Activated CD4-positive, CD25-positive, alpha-beta regulatory T cell treated with anti-CD3 and anti-CD28 coated beads, Interleukin-2, amount 50 U/mL, for 24 hours (primary cell): ENCODE data around the gene GLE1.
A peak's percentile ranks its signal among the peaks of the same experiment; 100 is the strongest.
"Not testable (repeated sequence)": the region's sequence is repeated elsewhere in the genome, so short reads cannot be mapped to it uniquely, and the experiment has no call there.

Source experiments
- ATAC-seq, 2 donors: fragments of 150-1000 bp; cut with Tn5 transposase; one replicate each; pipeline ENCODE4 v1.10.0; 2021; ENCODE audit warnings: mild to moderate bottlenecking in 1 of 2, moderate library complexity in 1 of 2

Gene GLE1

GRCh38 chr9:128552744-128553440 is 48.4 kb downstream of the GLE1 start:
- ATAC-seq: peak; percentile 15 to 22

DNA sequence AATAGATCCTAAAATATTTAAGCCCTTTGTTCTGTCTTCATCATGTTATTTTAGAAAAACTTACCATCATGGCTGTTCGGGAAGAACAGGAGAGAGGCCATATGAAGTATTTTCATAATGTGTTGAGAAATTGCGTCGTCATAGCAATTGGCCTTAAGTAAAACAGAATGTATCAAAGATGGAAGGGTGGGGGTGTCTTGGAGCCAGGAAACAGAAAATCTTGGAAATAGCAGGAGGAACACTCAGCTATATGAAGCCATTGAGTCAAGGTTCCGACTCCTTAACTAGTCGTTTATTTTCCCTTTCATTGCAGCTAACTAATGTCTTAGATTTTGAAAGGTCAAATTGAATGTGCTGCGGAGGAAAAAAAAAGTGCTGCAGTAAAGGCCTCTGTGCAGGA is 49.2 kb downstream of the GLE1 start:
- ATAC-seq: no peak

GRCh38 chr9:128554155-128554862 is 49.8 kb downstream of the GLE1 start:
- ATAC-seq: no peak

DNA sequence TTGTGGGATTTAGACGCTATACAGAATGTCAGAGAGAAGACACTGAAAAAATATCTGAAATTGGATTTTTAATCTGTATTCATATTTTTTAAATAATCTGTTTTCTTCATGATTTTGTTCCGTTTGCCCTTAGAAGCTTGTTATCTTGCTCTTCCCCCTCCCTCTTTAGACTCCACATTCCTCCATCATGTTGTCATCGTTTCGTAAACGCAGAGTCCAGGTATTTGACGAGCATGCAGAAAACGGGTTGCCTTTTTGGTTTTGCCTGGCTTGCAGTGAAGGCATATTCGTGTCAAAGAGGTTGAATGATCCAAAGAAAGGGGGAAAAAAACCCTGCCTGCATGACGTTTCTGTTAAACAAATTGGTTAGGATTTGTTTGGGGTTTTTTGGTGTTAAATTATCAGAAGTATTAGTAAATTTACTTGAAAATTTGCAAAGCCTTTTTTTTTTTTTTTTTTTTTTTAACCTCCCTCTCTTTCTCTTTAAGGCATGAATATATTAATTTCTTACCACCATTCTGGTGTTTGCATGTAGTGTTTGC is 50.7 kb downstream of the GLE1 start:
- no peak for ATAC-seq

GRCh38 chr9:128556276-128556675 is 51.8 kb downstream of the GLE1 start:
- no peak for ATAC-seq

DNA sequence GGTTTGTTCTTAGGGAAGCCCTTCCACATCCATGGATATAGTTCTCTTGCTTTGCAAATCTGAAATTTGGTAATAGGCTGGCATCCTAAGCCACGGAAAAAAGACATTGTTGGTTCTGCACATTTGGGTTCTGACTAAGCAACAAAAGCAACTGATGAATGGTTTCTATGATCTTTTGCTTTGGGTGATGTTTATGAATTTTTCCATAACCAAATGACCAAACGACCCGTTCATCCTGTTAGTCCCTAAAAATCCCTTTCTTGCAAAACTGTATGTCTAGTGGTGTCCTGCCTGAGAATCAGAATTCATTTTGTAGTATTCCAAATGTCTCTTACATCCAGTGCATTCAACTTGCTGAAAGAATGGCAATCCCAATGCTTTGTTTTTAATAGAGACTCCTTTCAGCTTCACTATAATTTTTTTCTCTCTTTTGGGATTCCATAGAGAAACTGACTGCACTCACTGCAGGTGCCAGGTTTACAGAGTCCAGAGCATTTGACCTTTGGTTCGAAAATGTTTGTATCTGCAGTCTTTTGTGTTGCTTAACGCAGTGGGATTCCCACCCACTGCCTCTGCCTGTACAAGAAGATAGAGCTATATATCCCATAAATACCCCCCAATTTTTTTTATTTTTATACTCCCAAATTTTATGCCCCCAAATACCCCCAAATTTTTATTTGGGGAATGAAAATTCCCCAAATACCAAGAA is 52.6 kb downstream of the GLE1 start:
- ATAC-seq: no peak

DNA sequence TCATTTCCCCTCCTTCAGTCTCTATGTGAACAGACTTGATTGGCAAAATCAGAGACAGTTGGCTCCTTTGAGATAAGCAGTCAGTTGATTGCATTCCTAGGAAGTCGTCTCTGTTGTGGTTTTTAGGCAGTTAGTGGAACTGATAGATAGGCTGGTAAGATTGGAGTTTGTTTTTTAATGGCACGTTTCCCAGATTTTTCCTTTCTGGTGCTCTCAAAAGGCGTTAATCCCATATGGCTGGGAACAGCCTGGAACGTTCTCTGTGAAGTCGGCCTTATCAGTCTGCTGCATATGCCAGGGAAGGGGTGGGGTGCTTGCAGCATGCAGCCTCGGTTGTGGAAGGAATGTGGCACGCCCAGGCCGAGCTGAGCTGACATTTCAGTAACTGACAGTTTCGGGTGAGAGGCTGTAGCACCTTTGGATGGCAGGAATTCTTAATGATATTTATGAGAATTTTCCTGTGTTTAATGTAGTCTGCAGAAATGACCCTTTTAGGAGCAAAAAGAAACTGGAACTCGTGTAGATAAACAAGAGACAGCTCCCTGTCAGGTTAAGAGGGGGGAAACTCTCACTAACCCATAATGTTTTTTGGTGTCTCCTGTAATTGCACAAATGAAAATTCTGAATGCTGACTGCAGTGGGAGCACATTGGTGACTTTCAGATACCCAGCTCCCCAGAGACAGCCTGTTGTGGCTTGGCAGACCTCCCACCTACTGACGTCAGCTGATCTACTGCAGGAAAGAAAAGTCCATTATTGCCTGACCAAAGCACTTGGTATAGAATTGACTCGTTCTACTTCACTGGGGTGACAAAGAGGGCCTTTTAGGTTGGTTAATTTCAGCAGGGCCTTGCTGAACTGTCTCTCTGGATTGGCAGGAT is 54.2 kb downstream of the GLE1 start:
- ATAC-seq: peak; percentile 69 to 72

DNA sequence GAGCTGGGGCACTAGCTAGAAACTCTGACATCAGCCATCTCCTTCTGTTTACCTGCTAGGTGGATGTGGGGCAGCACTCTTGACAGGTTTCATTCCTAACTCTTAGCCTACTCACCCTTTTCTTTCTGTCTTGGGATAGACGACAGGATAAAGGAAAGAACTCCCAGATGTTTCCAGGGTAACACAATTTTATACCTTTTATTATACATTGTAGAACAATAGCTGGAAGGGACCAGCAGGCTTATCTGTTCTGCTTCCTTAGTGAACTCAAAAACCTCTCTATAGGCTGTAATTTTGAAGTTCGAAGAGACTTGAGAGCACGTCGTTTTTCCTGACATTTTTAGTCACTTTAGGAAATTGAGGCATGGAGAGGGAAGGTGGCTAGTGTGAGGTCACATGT is 61.1 kb downstream of the GLE1 start:
- ATAC-seq: no peak

DNA sequence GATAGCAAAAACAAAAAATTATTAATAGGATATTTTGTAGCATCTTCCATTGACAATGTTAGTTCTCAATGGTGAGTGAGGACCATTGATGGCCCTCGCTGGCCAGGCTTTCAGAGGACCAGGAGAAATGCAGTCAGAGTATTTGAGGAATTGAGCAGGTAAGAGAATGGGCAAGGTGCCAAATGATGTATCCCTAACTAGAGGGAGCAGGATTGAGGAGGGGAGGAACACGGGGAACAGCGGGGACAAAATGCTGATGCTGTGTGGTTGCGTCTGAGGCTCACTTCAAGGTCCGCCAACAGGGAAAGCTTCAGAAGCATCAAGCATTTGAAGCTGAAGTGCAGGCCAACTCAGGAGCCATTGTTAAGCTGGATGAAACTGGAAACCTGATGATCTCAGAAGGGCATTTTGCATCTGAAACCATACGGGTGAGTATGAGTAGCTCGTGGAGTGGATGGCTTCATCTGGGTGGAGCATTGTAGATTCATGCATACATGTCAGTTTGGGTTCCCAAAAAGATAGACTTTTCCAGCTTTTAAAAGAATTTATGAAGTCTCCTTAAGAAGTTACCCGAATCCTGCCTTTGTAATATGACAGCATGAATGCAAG is 64.1 kb downstream of the GLE1 start:
- ATAC-seq: no peak

GRCh38 chr9:128575469-128575868 is 71.0 kb downstream of the GLE1 start:
- no peak for ATAC-seq

- ATAC-seq: no peak
These were observed 71.4 kb downstream of the GLE1 start for GRCh38 chr9:128575916-128576315.

- ATAC-seq: no peak
These were observed 72.7 kb downstream of the GLE1 start for GRCh38 chr9:128577206-128577605.

- no peak for ATAC-seq
These were observed 74.7 kb downstream of the GLE1 start for GRCh38 chr9:128579194-128579593.

DNA sequence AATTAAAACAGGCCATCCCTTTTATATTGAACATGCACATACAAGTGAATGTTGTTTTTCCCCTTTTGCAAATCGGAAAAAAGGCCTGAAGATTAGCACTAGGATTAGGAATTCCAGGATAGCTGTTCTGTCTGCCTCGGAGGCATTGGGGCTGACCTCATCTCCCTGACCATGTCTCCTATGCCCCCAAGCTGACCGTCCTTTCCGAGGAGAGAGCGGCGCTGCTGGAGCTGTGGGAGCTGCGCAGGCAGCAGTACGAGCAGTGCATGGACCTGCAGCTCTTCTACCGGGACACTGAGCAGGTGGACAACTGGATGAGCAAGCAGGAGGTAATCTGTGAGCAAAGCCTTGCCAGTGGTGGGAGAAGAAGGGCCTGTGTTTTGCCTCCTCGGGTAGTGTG is 76.2 kb downstream of the GLE1 start:
- no peak for ATAC-seq

- not testable (repeated sequence) for ATAC-seq
These were observed 80.6 kb downstream of the GLE1 start for GRCh38 chr9:128585155-128585554.

- ATAC-seq: not testable (repeated sequence)
These were observed 82.4 kb downstream of the GLE1 start for GRCh38 chr9:128586934-128587333.

- peak; percentile 74 to 76 for ATAC-seq
These were observed 82.9 kb downstream of the GLE1 start for GRCh38 chr9:128587453-128587852.

DNA sequence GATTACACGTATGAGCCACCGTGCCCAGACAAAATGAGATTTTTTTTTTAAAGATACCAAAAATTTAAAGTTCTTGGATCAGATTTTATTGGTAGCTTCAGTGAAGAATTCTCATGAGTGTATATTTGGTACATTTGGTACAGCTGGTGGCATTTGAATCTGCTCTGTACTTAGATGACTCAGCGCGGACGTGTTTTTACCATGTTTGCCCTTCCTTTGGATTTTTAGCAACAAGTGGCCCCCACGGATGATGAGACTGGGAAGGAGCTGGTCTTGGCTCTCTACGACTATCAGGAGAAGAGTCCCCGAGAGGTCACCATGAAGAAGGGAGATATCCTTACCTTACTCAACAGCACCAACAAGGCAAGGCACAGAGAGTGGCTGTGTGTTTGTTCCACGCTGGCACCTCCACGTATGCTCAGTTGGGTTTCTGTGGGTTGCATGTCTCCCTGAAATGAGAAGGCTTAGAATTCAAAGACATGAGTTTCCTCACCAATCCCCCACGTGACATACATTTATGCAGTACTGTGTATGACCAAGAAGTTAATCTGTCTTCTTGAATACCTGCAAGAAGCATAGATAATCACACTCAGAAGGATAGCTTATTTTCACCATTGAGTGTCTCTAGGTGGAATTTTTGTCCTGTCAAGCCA is 84.2 kb downstream of the GLE1 start:
- ATAC-seq: no peak
